ENCODE data around the gene ST8SIA4. TPM values are rescaled to one million over a fixed set of nuclear protein-coding genes. Genes with fewer than 3 reads are reported as not detected.
A peak's percentile ranks its signal among the peaks of the same experiment; 100 is the strongest.

ST8SIA4 gene
- total and polyA plus RNA-seq, 2 donors (not counting 3 experiments of a cell fraction or from before 2014, with no cell fraction given) = 4.5 to 25.0 TPM

GRCh38 chr5:100779669-100780375, 123.3 kb downstream of the ST8SIA4 start:
- H3K27ac ChIP-seq (ENCODE audit: insufficient read depth, low read depth, low read length) = no peak overlapping the region
- H3K4me1 ChIP-seq (ENCODE audit: control insufficient read depth, extremely low read depth, insufficient read depth, low read length) = peaks cover 22% of the 10 kb centered on the region
- no peaks in the 10 kb centered on the region for H3K79me2 ChIP-seq (ENCODE audit: control insufficient read depth, insufficient read depth, low read length)
- TF ChIP-seq FOS (IDR thresholded peaks at IDR 0.05; ENCODE audit: borderline replicate concordance, insufficient read depth, low read length) = no peak
- no peak for TF ChIP-seq POLR2AphosphoS5 (IDR thresholded peaks at IDR 0.05; ENCODE audit: insufficient read depth, low read depth, low read length)
- no peak for TF ChIP-seq EZH2 (IDR thresholded peaks at IDR 0.05; ENCODE audit: borderline replicate concordance, low read depth, low read length, severe bottlenecking)
- TF ChIP-seq MYC (IDR thresholded peaks at IDR 0.05; ENCODE audit: low read depth, low read length) = no peak
- no peak for TF ChIP-seq POLR2A (IDR thresholded peaks at IDR 0.05; ENCODE audit: low read depth, low read length)
- no peak for TF ChIP-seq MAX (IDR thresholded peaks at IDR 0.05; ENCODE audit: insufficient read depth, insufficient read length)
- TF ChIP-seq GATA2 (IDR thresholded peaks at IDR 0.05; ENCODE audit: insufficient read depth, insufficient read length, low read depth, low read length) = no peak
- no peak for TF ChIP-seq CTCF (IDR thresholded peaks at IDR 0.05; ENCODE audit: extremely low read depth in 1 of 2, insufficient read depth in 1 of 2, low read depth in 1 of 2, low read length in 2 of 2)
- TF ChIP-seq JUN (IDR thresholded peaks at IDR 0.05; ENCODE audit: borderline replicate concordance, insufficient read depth, insufficient read length, low read depth) = no peak
- H3K27me3 ChIP-seq (ENCODE audit: control insufficient read depth in 2 of 2, insufficient read depth in 2 of 2, low read length in 2 of 2) = no peaks in the 10 kb centered on the region
- POLR2A ChIA-PET = no interaction called here
- no TSS peak for BruUV-seq (replicated peaks)
- H3K4me3 ChIP-seq (replicated peaks in 1 of 3; ENCODE audit: insufficient read depth in 1 of 3, low read depth in 1 of 3, low read length in 3 of 3) = no peak overlapping the region
- DNase-seq (ENCODE audit: low read depth, low spot score) = no peak
- CTCF ChIA-PET = no interaction called here
- H2AFZ ChIP-seq (ENCODE audit: low read depth, low read length) = peak overlapping the region; percentile 22
- no peaks in the 10 kb centered on the region for H3K36me3 ChIP-seq (ENCODE audit: control insufficient read depth in 2 of 2, extremely low read depth in 1 of 2, insufficient read depth in 2 of 2, low read length in 2 of 2)
- H3K9ac ChIP-seq (replicated peaks; ENCODE audit: extremely low read depth, insufficient read depth, low read length) = no peak overlapping the region
- H3K9me1 ChIP-seq (replicated peaks; ENCODE audit: control insufficient read depth, extremely low read depth, insufficient read depth, low read length) = no peaks in the 10 kb centered on the region
- no peaks in the 10 kb centered on the region for H3K9me3 ChIP-seq (replicated peaks; ENCODE audit: control insufficient read depth, insufficient read depth, low read length)
- no peak overlapping the region for H3K4me2 ChIP-seq (ENCODE audit: insufficient read depth, low read length)
- H4K20me1 ChIP-seq (replicated peaks; ENCODE audit: control insufficient read depth, extremely low read depth, insufficient read depth, low read length) = no peaks in the 10 kb centered on the region
- dilution Hi-C loops (cut with MboI; ENCODE audit: extremely low pct_ligation_motif_present, low sequenced_read_pairs) = no loop called here
- intact Hi-C loops (cut with micrococcal nuclease) = no loop called here
- FAIRE-seq = no peak

Data from endothelial cell of umbilical vein (primary cell).